ENCODE data around the gene CHGA.

The CHGA gene

DNA sequence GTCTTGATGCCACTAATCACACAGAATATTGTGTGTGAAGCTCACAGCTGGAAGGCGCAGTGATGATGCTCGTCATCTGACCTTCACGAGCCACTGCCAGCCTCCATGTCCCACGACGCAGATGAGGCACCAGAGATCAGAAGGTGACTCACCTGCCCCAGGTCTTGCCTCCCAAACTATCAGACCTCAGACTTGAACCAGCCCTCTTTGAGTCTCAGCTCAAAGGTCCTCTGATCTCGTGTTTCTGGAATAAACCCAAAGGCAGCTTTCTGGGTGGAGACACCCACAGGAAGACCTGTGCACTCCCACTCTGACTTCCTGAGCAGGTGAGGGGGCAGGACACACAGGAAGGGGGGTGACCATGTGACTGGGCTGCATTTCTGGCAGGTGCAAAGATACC is 19.6 kb upstream of the CHGA start:
- no peak for DNase-seq (ENCODE audit: low spot score)

DNA sequence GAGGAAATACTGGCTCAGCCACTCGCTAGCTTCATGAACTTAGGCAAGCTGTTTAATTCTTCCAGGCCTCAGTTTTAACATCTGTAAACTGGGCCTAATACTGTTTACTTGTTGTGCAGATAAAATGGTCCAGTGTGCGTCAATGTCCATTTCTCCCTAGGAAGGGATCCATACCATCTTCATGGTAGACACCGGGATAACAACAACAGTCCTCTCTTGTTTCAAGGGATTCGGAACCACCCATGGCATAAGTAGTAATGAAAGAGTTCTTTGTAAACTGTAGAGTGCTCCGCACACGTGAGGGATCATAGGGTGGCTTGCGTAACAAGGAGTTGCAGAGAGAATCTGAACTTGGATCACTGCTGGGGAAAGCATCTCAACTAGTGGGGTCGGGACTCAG is 17.3 kb upstream of the CHGA start:
- DNase-seq (ENCODE audit: low spot score), result peak; percentile 90

DNA sequence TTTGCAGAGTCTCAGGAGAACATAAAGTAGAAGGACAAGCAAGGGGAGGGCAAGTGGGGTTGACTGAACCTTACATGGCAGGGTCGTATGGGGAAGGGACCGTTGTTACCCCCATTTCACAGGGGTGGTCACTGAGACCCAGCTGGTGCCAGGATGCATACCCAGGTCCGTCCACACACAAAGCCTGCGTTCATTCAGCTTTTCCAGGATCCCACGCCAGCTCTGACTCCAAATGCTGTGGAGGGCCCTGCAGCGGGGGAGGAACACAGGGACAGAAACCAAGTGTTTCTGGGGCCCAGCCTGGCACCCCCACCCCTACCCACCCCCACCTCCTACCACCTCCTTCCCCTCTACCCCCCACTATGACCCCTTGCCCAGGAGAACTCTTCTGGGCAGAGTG is 16.5 kb upstream of the CHGA start:
- DNase-seq (ENCODE audit: low spot score), result no peak

DNA sequence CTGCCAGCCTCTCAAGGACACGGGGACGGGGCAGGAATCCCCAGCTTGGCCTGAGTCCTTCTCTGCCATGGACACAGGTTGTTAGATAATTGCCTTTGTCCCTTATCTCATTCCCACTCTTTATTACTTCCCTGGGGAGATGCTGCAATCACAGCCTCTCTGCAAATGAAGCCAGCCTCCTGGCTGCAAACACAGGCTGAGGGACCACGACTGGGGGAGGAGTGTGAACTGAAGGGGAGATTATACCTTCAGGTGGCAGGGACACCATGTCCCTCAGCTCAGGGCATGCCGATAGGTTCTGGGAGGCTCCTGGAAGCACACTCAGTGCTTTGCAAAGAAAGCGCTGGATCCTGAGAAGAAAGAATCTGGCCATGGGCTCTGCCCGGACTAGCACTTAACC is 16.1 kb upstream of the CHGA start:
- DNase-seq (ENCODE audit: low spot score), result no peak

DNA sequence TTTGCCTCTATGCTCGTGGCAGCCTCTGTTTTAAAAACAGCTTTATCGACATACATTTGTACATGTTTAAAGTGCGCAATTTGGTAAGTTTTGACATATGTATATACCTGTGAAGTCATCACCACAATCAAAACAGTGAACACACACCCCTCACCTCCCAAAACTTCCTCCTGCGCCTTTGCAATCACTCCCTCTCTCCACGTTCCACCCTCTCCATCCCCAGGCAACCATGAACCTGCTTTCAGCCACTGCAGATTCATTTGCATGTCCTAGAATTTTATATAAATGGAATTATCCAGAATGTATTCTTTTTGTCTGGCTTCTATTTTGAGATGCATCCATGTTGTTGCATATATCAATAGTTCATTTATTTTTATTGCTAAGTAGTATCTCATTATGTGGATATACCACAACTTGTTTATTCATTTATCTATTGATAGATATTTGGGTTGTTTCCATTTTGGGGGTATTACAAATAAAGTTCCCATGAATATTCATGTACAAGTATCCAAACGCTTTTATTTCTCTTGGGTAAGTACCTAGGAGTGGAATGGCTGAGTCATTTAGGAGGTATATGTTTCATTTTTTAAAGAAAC is 15.5 kb upstream of the CHGA start:
- DNase-seq (ENCODE audit: low spot score), result no peak

DNA sequence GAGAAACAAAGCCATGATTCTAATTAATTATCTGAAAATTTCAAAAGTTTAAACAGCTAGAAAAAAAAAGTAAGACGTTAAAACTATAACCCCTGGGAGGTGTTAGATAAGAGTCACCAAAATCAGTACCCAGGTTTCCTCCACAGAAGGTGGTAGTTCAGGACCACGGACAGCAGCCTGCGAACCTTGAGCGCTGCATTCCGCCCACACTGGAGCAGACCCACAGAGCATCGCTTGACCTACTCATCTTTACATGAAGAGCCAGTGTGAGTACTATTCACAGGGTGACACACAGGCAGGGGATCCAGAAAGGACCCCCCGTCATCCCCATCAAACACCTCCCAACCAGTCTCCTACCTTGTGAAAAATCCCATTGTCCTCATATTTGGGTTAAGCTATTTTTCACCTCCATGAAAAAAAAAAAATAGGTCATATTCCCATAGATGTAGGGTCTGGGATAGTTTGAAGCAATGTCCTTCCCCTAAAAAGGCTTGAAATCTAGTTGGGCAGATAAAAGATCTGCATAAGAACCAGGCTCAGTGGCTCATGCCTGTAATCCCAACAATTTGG is 8.8 kb upstream of the CHGA start:
- DNase-seq (ENCODE audit: low spot score), result no peak

DNA sequence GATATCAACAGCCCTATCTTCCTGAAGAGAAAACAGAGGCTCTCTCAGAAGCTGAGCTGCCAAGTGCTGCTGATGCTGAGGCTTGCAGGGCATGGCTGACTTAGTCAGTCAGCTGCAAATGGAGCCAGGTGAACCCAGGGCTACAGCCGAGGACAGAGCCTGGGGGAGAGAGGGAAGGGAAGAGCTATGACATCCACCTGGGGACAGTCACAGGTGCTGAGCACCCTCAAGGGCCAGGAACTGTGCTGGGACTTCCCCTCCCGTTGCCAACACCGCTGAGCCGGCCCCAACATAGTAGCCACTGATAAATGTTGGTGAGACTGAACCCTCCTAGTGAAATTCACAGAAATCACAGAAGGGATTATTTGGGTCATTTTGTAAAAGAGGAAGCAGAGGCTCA is 6.7 kb upstream of the CHGA start:
- DNase-seq (ENCODE audit: low spot score), result no peak

DNA sequence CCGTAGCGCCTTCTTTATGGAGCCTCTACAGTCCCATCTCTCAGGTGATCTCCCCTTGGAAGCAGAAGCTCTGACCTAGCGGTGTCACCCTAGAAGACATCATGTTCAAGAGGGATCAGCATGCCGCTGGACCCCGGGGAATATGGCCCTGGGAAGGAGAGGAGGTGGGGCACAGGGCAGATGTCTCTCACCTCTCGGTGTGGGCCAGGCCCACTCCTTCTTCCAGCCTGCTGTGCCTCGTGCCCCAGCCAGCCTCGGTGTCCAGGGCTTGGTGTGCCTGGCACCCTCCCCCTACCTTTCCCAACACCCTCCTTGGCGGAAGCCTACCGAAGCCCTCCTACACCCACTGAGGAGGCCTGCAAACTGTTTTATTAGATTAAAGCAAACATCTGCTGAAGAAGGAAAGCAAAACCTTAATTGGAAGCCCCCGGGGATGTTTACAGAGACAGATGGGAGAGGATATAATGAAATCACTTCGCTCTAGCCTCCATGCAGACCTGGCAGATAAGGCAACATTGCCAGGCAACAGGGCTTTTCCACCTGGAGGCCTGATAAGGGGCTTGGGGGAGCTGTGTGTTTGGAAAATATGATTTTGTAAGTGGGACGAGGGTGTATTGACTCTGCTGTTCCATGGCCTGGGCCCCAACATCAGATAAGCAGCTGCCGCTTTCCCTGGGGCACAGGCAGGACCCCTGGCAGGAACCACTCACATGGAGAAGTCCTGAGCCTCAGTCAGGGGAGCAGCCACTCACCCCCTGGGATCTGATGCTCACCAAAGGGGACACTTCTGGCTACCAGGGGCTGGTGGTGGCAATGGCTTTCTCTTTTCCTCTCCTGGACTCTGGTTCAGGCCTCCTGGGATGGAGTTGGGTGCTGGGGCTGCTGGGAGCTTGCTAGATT is 5.7 kb upstream of the CHGA start:
- no peak for DNase-seq (ENCODE audit: low spot score)

DNA sequence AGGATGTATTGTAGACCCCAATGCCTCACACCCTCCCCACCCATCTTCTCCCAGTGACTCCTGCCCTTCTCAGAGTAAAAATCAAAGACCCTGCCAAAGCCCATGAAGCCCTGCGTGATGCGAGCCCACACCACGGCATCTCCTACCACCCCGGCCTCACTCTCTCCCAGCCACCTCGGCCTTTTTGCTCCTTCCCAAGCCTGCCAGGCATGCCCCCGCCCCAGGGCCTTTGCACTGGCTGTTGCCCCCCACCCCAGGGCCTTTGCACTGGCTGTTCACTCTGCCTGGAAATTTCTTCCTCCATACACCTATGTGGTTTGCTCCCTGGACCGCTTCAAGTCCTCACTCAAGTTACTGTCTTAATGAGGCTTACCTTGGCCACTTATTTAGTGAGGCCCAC is 5.0 kb upstream of the CHGA start:
- no peak for DNase-seq (ENCODE audit: low spot score)

DNA sequence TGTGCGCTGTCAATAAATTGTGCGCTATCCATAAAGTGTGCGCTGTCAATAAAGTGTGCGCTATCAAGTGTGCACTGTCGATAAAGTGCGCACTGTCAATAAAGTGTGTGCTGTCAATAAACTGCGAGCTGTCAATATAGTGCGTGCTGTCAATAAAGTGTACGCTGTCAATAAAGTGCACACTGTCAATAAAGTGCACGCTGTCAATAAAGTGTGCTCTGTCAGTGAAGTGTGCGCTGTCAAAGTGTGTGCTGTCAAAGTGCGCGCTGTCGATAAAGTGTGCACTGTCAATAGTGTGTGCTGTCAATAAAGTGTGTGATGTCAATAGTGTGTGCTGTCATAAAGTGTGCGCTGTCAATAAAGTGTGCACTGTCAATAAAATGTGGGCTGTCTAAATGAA is 2.9 kb upstream of the CHGA start:
- no peak for DNase-seq (ENCODE audit: low spot score)

DNA sequence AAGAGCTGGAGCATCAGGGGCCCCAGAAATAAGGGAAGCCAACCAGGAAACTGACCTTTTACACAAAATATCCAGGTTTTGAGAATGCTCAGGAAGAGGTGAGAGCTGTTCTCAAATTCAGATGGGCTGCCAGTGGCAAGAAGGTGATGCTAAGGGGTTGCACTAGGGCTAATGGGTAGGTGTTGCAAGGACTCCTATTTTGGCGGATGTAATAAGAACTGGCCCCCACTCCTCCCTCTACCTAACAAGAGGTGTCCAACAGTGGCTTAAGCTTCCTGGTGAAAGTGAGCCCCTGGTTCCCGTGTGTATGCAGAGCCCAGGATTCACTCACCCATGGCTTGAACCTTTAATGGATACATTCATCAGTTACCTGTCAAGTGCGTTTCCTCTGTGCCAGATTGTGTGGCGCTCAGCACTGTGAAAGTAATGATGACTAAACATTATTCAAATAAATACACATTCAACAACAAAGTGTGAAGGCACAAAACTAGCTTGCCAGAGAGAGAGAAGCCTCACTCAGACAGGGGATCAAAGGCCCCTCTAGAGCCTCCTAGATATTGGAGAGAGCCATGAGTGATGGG is 705 bp upstream of the CHGA start:
- no peak for DNase-seq (ENCODE audit: low spot score)

DNA sequence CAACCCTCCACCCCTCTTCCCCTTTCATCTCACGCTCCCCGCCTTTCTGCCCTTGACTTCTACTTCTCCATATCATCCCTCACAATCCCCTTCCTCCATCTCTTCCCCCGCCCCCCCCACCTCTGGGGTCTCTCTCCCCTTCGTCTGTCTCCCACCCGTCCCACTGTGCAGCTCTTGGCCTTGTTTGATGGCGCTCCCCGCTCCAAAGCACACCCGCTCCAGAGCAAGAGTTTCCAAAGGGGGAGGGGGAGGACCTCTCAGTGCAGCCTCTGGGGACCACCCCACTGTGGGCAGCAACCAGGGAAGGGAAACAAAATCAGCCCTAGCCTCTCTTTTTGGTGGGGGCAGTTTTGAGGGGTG is 774 bp downstream of the CHGA start:
- no peak for DNase-seq (ENCODE audit: low spot score)

DNA sequence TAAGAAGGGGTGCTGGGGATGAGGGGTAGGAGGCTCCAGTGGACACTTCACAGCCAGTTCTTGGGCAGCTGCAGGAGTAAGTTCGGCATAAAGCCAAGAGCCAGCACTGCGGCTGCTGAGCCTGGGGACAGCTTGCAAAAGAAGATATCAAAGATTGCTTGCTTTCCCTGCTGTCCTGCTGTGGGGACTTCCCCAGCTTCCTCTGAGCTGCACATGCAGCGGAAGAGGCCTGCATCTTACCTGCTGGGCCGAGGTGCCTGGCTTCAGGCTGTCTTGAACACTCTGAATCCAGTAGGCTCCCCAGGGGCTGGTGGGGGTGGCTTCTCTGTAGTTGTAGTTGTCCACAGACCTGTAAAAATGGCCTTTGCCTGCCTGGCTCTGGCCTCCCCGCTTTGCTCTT is 1.3 kb downstream of the CHGA start:
- no peak for DNase-seq (ENCODE audit: low spot score)

DNA sequence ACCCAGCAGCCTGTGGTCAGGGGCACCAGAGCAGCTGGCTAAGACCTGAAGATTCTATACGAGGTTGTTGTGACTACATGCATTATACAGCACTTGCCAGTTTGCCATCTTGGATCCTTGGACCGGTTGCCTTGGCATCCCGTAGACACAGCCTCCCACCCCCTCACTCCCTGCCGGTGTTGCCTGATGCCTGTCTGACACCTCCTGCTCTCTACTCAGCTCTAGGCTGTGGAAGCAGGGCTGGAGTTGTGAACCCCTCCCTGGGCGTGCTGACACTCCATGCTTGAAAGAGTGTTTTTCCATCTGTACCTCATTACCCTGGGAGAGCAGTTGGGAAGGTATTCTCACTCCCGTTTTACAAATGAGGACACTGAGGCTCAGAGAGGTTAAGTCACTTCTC is 2.5 kb downstream of the CHGA start:
- no peak for DNase-seq (ENCODE audit: low spot score)

DNA sequence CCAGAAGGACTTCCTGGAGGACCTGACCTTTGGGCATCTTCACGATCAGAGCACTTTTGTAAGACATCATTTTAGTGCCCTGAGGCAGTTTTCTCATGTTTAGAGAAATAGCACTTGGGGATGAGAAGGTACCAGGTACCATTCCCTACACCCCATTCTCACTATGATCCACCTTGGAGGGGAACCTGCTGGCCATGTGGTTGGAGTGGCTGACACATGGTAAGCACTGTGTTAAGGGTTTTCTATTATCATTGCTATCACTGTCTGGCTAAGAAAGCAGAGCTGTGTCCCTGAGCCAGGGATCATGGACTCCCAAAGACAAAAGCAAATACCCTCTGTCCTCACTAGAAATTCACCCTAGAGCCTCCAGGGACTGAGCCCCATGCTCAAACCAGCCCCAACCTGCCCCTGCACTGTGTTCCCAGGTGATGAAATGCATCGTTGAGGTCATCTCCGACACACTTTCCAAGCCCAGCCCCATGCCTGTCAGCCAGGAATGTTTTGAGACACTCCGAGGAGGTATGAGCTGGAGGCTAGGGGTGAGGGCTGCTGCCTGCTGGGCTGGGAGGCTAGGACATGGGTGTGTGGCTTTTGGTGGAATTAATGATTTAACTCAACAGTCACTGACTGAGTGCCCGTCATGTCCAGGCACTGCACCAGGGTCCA is 3.4 kb downstream of the CHGA start:
- no peak for DNase-seq (ENCODE audit: low spot score)

DNA sequence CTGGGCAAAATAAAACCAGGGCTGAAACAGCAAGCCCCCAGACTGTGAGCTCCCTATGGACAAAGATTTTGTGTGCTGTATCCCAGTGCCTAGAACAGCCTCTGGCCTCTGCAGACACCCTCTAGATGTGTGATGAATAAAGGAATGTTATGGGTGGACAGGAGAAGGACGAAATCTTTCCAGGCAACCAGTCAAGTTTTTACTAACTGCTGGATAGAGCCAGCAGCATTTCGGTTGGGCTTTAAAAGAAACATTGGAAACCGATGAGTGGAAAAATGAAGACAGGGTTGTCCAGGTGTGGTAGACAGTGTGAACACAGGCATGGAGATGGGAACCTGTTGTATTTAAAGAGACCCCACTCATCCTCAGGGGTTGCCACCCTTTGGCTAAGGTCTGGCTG is 4.0 kb downstream of the CHGA start:
- no peak for DNase-seq (ENCODE audit: low spot score)

DNA sequence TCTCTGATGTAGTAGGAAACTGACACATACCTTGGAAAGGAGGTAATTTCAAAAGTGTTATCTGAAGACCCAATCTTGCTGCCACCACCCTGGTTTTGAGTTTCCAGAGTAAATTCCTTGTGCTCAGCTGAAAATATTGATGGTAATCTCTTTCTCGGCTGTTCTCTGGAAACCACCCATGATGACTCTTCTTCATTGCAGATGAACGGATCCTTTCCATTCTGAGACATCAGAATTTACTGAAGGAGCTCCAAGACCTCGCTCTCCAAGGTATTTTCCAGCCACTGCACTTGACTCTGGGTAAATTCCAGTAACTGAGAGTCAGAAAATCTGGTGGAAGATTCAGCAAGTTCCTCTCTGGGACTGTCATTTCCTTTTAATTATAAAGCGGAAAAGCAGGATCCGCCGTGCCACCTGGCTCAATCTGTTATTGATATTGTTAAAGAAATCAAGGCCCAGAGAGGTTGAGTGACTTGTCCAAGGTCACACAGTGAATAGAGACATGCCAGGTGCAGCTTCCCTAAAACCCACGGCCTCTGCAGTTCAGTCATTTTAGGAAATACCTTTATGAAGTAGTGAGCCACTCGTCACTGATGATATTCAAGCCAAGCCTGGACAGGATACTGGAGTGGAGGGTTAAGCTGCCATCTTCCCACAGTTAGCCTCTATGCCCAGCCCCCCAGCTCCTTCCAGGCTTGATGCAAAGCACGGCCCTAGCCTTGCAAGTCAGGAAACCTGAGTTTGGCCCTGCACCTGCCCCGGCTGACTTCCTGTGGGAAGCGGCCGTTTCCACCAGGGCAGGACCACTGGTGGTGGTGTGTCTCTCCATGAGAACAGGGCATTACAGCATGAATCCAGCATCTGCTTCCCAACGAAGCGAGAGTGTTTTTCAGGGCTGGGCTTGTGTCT is 4.7 kb downstream of the CHGA start:
- no peak for DNase-seq (ENCODE audit: low spot score)

DNA sequence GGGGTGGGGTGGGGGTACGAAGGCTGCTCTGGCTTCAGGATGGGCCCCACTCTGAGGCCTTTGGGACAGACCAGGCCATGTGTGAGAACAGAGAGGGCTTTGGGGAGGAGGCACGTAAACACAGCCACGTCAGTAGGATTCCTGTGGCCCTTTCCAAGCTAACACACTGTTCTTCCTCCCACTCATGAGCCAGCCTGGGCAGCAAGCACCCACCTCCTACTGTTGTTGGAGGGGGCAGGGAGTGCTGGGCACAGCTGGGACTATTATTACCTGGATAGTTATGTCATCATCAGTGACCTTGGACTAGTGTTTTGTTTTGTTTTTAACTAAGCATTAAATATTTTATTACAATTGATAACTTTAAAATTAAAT is 5.3 kb downstream of the CHGA start:
- no peak for DNase-seq (ENCODE audit: low spot score)

DNA sequence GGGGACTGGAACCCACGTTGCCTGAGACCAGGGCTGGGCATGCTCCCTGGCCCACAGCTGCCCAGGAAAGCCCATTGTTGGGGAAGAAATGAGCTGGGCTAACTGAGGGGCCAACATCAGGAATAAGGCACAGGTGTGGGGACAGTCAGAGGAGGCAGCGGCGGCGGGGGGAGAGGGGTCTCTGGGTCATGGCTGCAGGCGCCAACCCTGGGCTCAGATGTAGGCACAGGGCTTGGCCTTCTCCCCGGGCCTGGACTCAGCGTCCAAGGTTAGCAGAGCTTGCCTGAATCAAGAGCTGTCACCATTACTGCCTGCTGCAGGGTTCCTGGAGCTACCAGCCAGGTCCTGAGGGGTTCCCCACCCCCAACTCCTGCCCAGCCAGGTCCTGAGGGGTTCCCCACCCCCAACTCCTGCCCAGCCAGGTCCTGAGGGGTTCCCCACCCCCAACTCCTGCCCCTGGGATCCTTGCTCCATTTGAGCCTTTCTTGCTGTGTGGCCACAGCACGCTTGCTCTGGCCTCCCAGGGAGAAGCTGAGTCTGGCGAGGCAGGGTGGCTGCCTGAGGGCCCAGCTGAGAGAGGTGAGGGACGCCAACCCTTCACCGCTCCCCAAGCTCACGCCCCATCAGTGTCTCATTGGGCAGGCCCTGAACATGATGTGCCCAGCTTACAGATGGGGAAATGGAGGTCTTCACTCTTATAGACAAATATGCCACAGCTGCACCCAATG is 6.2 kb downstream of the CHGA start:
- DNase-seq (ENCODE audit: low spot score), result no peak

DNA sequence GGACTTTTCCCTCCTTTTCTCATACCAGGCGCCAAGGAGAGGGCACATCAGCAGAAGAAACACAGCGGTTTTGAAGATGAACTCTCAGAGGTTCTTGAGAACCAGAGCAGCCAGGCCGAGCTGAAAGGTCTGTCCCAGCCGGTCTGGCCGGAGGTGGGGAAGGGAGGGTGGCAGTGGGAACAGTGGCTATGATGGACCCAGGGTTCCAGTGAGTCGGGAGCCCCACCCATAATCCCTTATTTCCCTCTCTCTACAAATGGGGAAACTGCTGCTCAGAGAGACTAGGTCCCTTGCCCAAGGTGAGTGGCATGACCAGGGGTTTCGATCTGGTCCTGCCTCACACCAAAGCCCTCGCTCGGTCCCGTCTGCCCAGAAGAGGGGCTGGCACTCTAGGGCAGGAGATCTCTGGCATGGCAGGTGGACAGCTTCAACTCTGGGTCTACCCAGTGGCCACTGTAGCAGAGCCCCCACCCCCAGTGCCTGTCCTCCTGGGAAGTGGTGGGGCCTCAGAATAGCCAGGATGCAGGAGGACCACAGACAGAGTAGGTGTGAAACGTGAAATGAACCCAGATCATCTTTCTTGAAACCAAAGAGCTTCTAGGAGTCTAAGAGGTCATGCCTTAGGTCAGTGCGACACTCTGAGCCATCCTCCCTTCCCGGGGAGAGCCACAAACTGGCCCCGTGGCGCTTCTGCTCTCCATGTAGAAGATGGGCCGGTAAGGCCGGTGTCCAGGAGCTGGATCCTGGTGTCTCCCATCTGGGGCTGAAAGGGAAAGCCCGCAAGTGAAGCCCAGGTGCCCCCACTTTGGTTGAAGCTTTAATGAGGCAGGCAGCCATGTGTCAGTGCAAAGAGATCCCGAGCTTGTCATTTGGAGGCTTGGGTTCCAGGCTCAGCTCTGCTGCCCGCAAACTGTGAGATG is 7.0 kb downstream of the CHGA start:
- no peak for DNase-seq (ENCODE audit: low spot score)

Measured in COLO829 (cell line).